ENCODE measurements around the gene ZNF280B. TPM values are rescaled to one million over a fixed set of nuclear protein-coding genes. Genes with fewer than 3 reads are reported as not detected.

ZNF280B gene
- total and polyA plus RNA-seq, 7 experiments from 2014 or later: 2.1 to 3.6 (median 2.3) TPM

- no peaks in the 10 kb centered on the region for H3K36me3 ChIP-seq (ENCODE audit: control insufficient read depth in 2 of 3, insufficient read depth in 3 of 3, low read length in 3 of 3)
- peaks cover 0 to 3% of the 10 kb centered on the region in 2 donors for H3K4me1 ChIP-seq (ENCODE audit: control insufficient read depth in 2 of 2, insufficient read depth in 2 of 2, low read length in 2 of 2)
- Mint-ChIP-seq H3K4me1 (peaks cover 0 to 1% (median 0%) of the 10 kb centered on the region in 7 donors), H3K27ac (no peak overlapping the region), H3K36me3 (no peaks in the 10 kb centered on the region), H3K27me3 (peaks cover 0 to 5% (median 0%) of the 10 kb centered on the region in 5 donors), H3K9me3 (no peaks in the 10 kb centered on the region), H3K4me3 (no peak overlapping the region)
- no peak overlapping the region for H3K4me3 ChIP-seq (ENCODE audit: low read length)
- no peaks in the 10 kb centered on the region for H3K9me3 ChIP-seq (ENCODE audit: control insufficient read depth in 2 of 3, low read length in 3 of 3)
- H3K27me3 ChIP-seq (ENCODE audit: control insufficient read depth in 2 of 2, insufficient read depth in 2 of 2, low read length in 2 of 2): no peaks in the 10 kb centered on the region
- CTCF ChIA-PET: no interaction called here
- DNase-seq (no peak), ATAC-seq (no peak)
- no peak overlapping the region for H3K27ac ChIP-seq (ENCODE audit: low read depth, low read length)
- intact Hi-C loops (cut with micrococcal nuclease): no loop called here
- POLR2A ChIA-PET: no interaction called here
Measured at GRCh38 chr22:22553735-22554586, 45.4 kb upstream of the ZNF280B start.

GRCh38 chr22:22553141-22553540 lies 44.6 kb upstream of the ZNF280B start:
- no peaks in the 10 kb centered on the region for H3K9me3 Mint-ChIP-seq
- intact Hi-C loops (cut with micrococcal nuclease): no loop called here
- no peaks in the 10 kb centered on the region for H3K4me1 ChIP-seq (ENCODE audit: control insufficient read depth in 2 of 2, insufficient read depth in 2 of 2, low read length in 2 of 2)
- H3K27me3 ChIP-seq (ENCODE audit: control insufficient read depth in 2 of 2, insufficient read depth in 2 of 2, low read length in 2 of 2): no peaks in the 10 kb centered on the region
- DNase-seq (no peak), ATAC-seq (no peak)
- POLR2A ChIA-PET: no interaction called here
- no peaks in the 10 kb centered on the region for H3K4me1 Mint-ChIP-seq
- no peaks in the 10 kb centered on the region for H3K36me3 ChIP-seq (ENCODE audit: control insufficient read depth in 2 of 3, insufficient read depth in 3 of 3, low read length in 3 of 3)
- peaks cover 0 to 5% (median 0%) of the 10 kb centered on the region in 5 donors for H3K27me3 Mint-ChIP-seq
- no peak overlapping the region for H3K4me3 Mint-ChIP-seq
- H3K4me3 ChIP-seq (ENCODE audit: low read length): no peak overlapping the region
- CTCF ChIA-PET: interaction anchor here (0.6 kb wide), 1 partner anchor 13 kb away, joined by 3 read pairs; no protein-coding TSS in a partner anchor
- H3K27ac ChIP-seq (ENCODE audit: low read depth, low read length): no peak overlapping the region
- H3K9me3 ChIP-seq (ENCODE audit: control insufficient read depth in 2 of 3, low read length in 3 of 3): no peaks in the 10 kb centered on the region
- no peaks in the 10 kb centered on the region for H3K36me3 Mint-ChIP-seq
- no peak overlapping the region for H3K27ac Mint-ChIP-seq

GRCh38 chr22:22552630-22553029 lies 44.1 kb upstream of the ZNF280B start:
- H3K9me3 Mint-ChIP-seq: no peaks in the 10 kb centered on the region
- ChIA-PET POLR2A (no interaction called here), CTCF (no interaction called here)
- DNase-seq (no peak), ATAC-seq (no peak)
- peaks cover 0 to 5% (median 0%) of the 10 kb centered on the region in 5 donors for H3K27me3 Mint-ChIP-seq
- H3K4me3 Mint-ChIP-seq: no peak overlapping the region
- H3K27ac Mint-ChIP-seq: no peak overlapping the region
- H3K36me3 Mint-ChIP-seq: no peaks in the 10 kb centered on the region
- no peaks in the 10 kb centered on the region for H3K36me3 ChIP-seq (ENCODE audit: control insufficient read depth in 2 of 3, insufficient read depth in 3 of 3, low read length in 3 of 3)
- no peaks in the 10 kb centered on the region for H3K4me1 ChIP-seq (ENCODE audit: control insufficient read depth in 2 of 2, insufficient read depth in 2 of 2, low read length in 2 of 2)
- intact Hi-C loops (cut with micrococcal nuclease): no loop called here
- H3K4me3 ChIP-seq (ENCODE audit: low read length): no peak overlapping the region
- no peaks in the 10 kb centered on the region for H3K27me3 ChIP-seq (ENCODE audit: control insufficient read depth in 2 of 2, insufficient read depth in 2 of 2, low read length in 2 of 2)
- H3K27ac ChIP-seq (ENCODE audit: low read depth, low read length): no peak overlapping the region
- no peaks in the 10 kb centered on the region for H3K9me3 ChIP-seq (ENCODE audit: control insufficient read depth in 2 of 3, low read length in 3 of 3)
- no peaks in the 10 kb centered on the region for H3K4me1 Mint-ChIP-seq

GRCh38 chr22:22550789-22551434 lies 42.4 kb upstream of the ZNF280B start:
- H3K4me3 Mint-ChIP-seq: no peak overlapping the region
- peaks cover 0 to 5% (median 0%) of the 10 kb centered on the region in 5 donors for H3K27me3 Mint-ChIP-seq
- ATAC-seq: no peak
- Histone ChIP-seq H3K27me3 (ENCODE audit: control insufficient read depth in 2 of 2, insufficient read depth in 2 of 2, low read length in 2 of 2) (no peaks in the 10 kb centered on the region), H3K4me1 (ENCODE audit: control insufficient read depth in 2 of 2, insufficient read depth in 2 of 2, low read length in 2 of 2) (no peaks in the 10 kb centered on the region), H3K4me3 (ENCODE audit: low read length) (no peak overlapping the region), H3K27ac (ENCODE audit: low read depth, low read length) (no peak overlapping the region), H3K9me3 (ENCODE audit: control insufficient read depth in 2 of 3, low read length in 3 of 3) (no peaks in the 10 kb centered on the region), H3K36me3 (ENCODE audit: control insufficient read depth in 2 of 3, insufficient read depth in 3 of 3, low read length in 3 of 3) (no peaks in the 10 kb centered on the region)
- CTCF ChIA-PET: no interaction called here
- intact Hi-C loops (cut with micrococcal nuclease): no loop called here
- no peaks in the 10 kb centered on the region for H3K4me1 Mint-ChIP-seq
- POLR2A ChIA-PET: no interaction called here
- H3K36me3 Mint-ChIP-seq: no peaks in the 10 kb centered on the region
- no peak overlapping the region for H3K27ac Mint-ChIP-seq
- no peak for DNase-seq
- H3K9me3 Mint-ChIP-seq: no peaks in the 10 kb centered on the region

GRCh38 chr22:22548910-22549309 lies 40.4 kb upstream of the ZNF280B start:
- ATAC-seq: no peak

GRCh38 chr22:22548317-22548716 lies 39.8 kb upstream of the ZNF280B start:
- Histone ChIP-seq H3K4me1 (ENCODE audit: control insufficient read depth in 2 of 2, insufficient read depth in 2 of 2, low read length in 2 of 2) (no peaks in the 10 kb centered on the region), H3K27me3 (ENCODE audit: control insufficient read depth in 2 of 2, insufficient read depth in 2 of 2, low read length in 2 of 2) (no peaks in the 10 kb centered on the region), H3K9me3 (ENCODE audit: control insufficient read depth in 2 of 3, low read length in 3 of 3) (no peaks in the 10 kb centered on the region), H3K36me3 (ENCODE audit: control insufficient read depth in 2 of 3, insufficient read depth in 3 of 3, low read length in 3 of 3) (no peaks in the 10 kb centered on the region), H3K27ac (ENCODE audit: low read depth, low read length) (no peak overlapping the region), H3K4me3 (ENCODE audit: low read length) (no peak overlapping the region)
- Mint-ChIP-seq H3K4me1 (no peaks in the 10 kb centered on the region), H3K36me3 (no peaks in the 10 kb centered on the region), H3K27me3 (peaks cover 0 to 5% (median 0%) of the 10 kb centered on the region in 5 donors), H3K9me3 (no peaks in the 10 kb centered on the region), H3K4me3 (no peak overlapping the region), H3K27ac (no peak overlapping the region)
- ATAC-seq (no peak), DNase-seq (no peak)
- ChIA-PET POLR2A (no interaction called here), CTCF (no interaction called here)
- intact Hi-C loops (cut with micrococcal nuclease): no loop called here

More at GRCh38 chr22:22548910-22549309, 40.4 kb upstream of the ZNF280B start:
- no peaks in the 10 kb centered on the region for H3K9me3 ChIP-seq (ENCODE audit: control insufficient read depth in 2 of 3, low read length in 3 of 3)
- Mint-ChIP-seq H3K9me3 (no peaks in the 10 kb centered on the region), H3K27ac (no peak overlapping the region), H3K4me1 (no peaks in the 10 kb centered on the region), H3K36me3 (no peaks in the 10 kb centered on the region), H3K4me3 (no peak overlapping the region), H3K27me3 (peaks cover 0 to 5% (median 0%) of the 10 kb centered on the region in 5 donors)
- no peaks in the 10 kb centered on the region for H3K27me3 ChIP-seq (ENCODE audit: control insufficient read depth in 2 of 2, insufficient read depth in 2 of 2, low read length in 2 of 2)
- no peaks in the 10 kb centered on the region for H3K36me3 ChIP-seq (ENCODE audit: control insufficient read depth in 2 of 3, insufficient read depth in 3 of 3, low read length in 3 of 3)
- H3K4me3 ChIP-seq (ENCODE audit: low read length): no peak overlapping the region
- intact Hi-C loops (cut with micrococcal nuclease): no loop called here
- DNase-seq: no peak
- H3K27ac ChIP-seq (ENCODE audit: low read depth, low read length): no peak overlapping the region
- POLR2A ChIA-PET: no interaction called here
- CTCF ChIA-PET: no interaction called here
- no peaks in the 10 kb centered on the region for H3K4me1 ChIP-seq (ENCODE audit: control insufficient read depth in 2 of 2, insufficient read depth in 2 of 2, low read length in 2 of 2)
